H1 (cell line): ENCODE measurements around the gene IQCM.

Experiments
- CHD2 ChIP-seq: IDR thresholded peaks from 2 replicates; pipeline ENCODE4 v1.6.1; 2012; ENCODE audit warnings: low read length, improper control_type of control experiment
- POLR2A ChIP-seq, 2 experiments: IDR thresholded peaks; 1 replicate in 1 of 2; 2 replicates in 1 of 2; pipeline ENCODE4 v1.6.1; 2011; ENCODE audit warnings: low read depth in 2 of 2, low read length in 2 of 2, mild to moderate bottlenecking in 2 of 2; ENCODE audit errors: control extremely low read depth in 1 of 2
- RAD21 ChIP-seq, 2 experiments: IDR thresholded peaks in 1 of 2; conservative IDR thresholded peaks in 1 of 2; 2 replicates each; pipeline ENCODE4 v1.6.1; 2011; ENCODE audit warnings: low read depth in 2 of 2, low read length in 2 of 2, improper control_type of control experiment in 1 of 2, inconsistent platforms in 1 of 2, mild to moderate bottlenecking in 1 of 2, moderate library complexity in 1 of 2
- RFX5 ChIP-seq: IDR thresholded peaks from 2 replicates; pipeline ENCODE4 v1.6.1; 2011; ENCODE audit warnings: low read depth, low read length, improper control_type of control experiment, borderline replicate concordance
- TEAD4 ChIP-seq: IDR thresholded peaks from 2 replicates; pipeline ENCODE4 v1.6.1; 2012; ENCODE audit warnings: low read depth, low read length, inconsistent platforms, mixed read lengths
- TF ChIP-seq, protein P1 (sequence below), 3 experiments: IDR thresholded peaks; 1 replicate in 2 of 3; 2 replicates in 1 of 3; pipeline versions ENCODE4 v1.5.1 to v1.6.1; 2011; ENCODE audit warnings: low read length in 3 of 3, mild to moderate bottlenecking in 3 of 3, inconsistent platforms in 2 of 3, low read depth in 1 of 3, moderate library complexity in 1 of 3; ENCODE audit not compliant: insufficient read depth in 1 of 3; ENCODE audit errors: control extremely low read depth in 1 of 3

GRCh38 chr4:149785696-149786431 lies 29.8 kb downstream of the IQCM start:
- TF ChIP-seq, protein P1, sequence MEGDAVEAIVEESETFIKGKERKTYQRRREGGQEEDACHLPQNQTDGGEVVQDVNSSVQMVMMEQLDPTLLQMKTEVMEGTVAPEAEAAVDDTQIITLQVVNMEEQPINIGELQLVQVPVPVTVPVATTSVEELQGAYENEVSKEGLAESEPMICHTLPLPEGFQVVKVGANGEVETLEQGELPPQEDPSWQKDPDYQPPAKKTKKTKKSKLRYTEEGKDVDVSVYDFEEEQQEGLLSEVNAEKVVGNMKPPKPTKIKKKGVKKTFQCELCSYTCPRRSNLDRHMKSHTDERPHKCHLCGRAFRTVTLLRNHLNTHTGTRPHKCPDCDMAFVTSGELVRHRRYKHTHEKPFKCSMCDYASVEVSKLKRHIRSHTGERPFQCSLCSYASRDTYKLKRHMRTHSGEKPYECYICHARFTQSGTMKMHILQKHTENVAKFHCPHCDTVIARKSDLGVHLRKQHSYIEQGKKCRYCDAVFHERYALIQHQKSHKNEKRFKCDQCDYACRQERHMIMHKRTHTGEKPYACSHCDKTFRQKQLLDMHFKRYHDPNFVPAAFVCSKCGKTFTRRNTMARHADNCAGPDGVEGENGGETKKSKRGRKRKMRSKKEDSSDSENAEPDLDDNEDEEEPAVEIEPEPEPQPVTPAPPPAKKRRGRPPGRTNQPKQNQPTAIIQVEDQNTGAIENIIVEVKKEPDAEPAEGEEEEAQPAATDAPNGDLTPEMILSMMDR (IDR thresholded peaks at IDR 0.05; ENCODE audit: control extremely low read depth in 1 of 3, insufficient read depth in 1 of 3, low read depth in 1 of 3, low read length in 3 of 3): no peak
- TF ChIP-seq RFX5 (no peak), POLR2A (IDR thresholded peaks at IDR 0.05; ENCODE audit: control extremely low read depth in 1 of 2, low read depth in 2 of 2, low read length in 2 of 2) (no peak), CHD2 (no peak), TEAD4 (no peak), RAD21 (IDR thresholded peaks at IDR 0.05 in 1 of 2, conservative IDR thresholded peaks at IDR 0.05 in 1 of 2; ENCODE audit: low read depth in 2 of 2, low read length in 2 of 2) (no peak)
